K562 treated with DMSO at 1 percent for 24 hours (cell line): ENCODE measurements around the gene KLHL29. TPM values are rescaled to one million over a fixed set of nuclear protein-coding genes. Genes with fewer than 3 reads are reported as not detected.

Experiments
- total RNA-seq: library from RNA; unstranded; fragments of 300-600 nt; gene quantifications from 2 replicates; pipeline ENCODE4 v1.2.3, GENCODE V29; 2022; ENCODE audit warnings: low read depth; ENCODE audit not compliant: insufficient read depth

The KLHL29 gene
- total RNA-seq = 2.4 and 2.8 TPM in 2 replicates

DNA sequence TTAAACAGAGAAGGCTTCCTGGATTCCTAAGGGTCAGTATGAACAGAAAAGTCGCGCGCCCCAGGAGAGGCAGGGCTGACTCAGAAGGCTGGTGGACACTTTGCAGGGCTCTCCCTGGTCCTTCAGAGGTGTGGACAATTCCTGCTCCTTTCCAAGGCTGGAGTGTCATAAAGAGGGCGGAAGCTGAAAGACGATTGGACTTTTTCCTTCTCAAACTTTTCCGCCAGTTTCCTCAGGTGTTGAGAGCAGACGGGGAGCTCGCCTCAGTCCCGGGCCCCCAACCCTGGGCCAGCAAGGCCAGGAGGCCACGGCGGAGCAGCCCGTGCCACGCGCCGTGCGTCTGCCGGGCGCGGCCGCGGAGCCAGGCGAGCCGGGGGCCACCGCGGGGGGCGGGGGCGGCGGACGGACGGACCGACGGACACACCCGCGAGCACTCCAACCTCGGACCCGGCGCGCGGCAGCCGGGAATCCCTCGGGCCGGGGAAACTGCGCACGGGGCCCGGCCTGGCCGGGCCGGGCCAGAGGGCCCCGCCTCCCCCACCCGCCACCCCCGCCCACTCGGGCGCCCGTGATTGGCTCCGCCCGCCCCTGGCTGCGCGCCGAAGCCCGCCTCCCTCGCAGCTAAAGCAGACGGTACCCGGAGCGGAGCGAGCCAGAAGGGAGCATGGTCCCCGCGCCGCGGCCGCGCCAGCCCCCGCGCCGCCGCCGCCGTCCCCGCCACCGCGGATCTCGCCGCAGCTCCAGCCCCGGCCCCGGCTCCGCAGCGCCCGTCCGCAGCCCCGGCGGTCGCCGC lies at the start of gene KLHL29:
Gene KLHL29 (plus strand): TSS at position 629 of the 793 bp plus-strand sequence. CDS start 177,018 bp downstream, outside the sequence.

